HEK293T (cell line): Measurements from ENCODE around the gene SERPINB6.

ENCODE experiments used
- CTCF ChIA-PET: fragments of 350-600 bp; formaldehyde crosslinking; extraction: SDS; loops from one replicate; lab custom pipeline; 2021; ENCODE audit warnings: antibody characterized with exemption, inconsistent platforms; lab: Yijun Ruan, JAX
- POLR2A ChIA-PET: fragments of 350-600 bp; formaldehyde crosslinking; extraction: SDS; loops from one replicate; lab custom pipeline; 2020; ENCODE audit warnings: antibody characterized with exemption, inconsistent platforms; lab: Yijun Ruan, JAX
- DNase-seq: peaks from one replicate; pipeline ENCODE4 v3.0.0; 2012; ENCODE audit warnings: mixed read lengths; ENCODE audit errors: extremely low spot score
- ARNT ChIP-seq: fragments of 450-650 bp; IDR thresholded peaks from 2 replicates; pipeline ENCODE4 v1.6.1; 2017; ENCODE audit warnings: mild to moderate bottlenecking
- BHLHE40 ChIP-seq: fragments of 450-650 bp; IDR thresholded peaks from 2 replicates; pipeline ENCODE4 v1.6.1; 2016; ENCODE audit warnings: mild to moderate bottlenecking, moderate library complexity, borderline replicate concordance
- CTBP1 ChIP-seq: fragments of 450-650 bp; IDR thresholded peaks from 2 replicates; pipeline ENCODE4 v1.6.1; 2016; ENCODE audit warnings: borderline replicate concordance
- ELF4 ChIP-seq: fragments of 450-650 bp; IDR thresholded peaks from 2 replicates; pipeline ENCODE4 v1.6.1; 2017; ENCODE audit warnings: antibody characterized with exemption
- FOXA1 ChIP-seq: fragments of 450-650 bp; IDR thresholded peaks from 2 replicates; pipeline ENCODE4 v1.6.1; 2016; ENCODE audit warnings: mild to moderate bottlenecking
- FOXK2 ChIP-seq: fragments of 450-650 bp; IDR thresholded peaks from 2 replicates; pipeline ENCODE4 v1.6.1; 2016; ENCODE audit warnings: mild to moderate bottlenecking
- FOXM1 ChIP-seq: fragments of 450-650 bp; IDR thresholded peaks from 2 replicates; pipeline ENCODE4 v1.6.1; 2017; ENCODE audit warnings: mild to moderate bottlenecking, borderline replicate concordance
- HDGF ChIP-seq: fragments of 450-650 bp; IDR thresholded peaks from 2 replicates; pipeline ENCODE4 v1.6.1; 2017; ENCODE audit warnings: antibody characterized with exemption, borderline replicate concordance
- L3MBTL2 ChIP-seq: fragments of 450-650 bp; conservative IDR thresholded peaks from 2 replicates; pipeline ENCODE4 v1.6.1; 2016; ENCODE audit warnings: mild to moderate bottlenecking
- LEF1 ChIP-seq: fragments of 450-650 bp; IDR thresholded peaks from 2 replicates; pipeline ENCODE4 v1.6.1; 2017; ENCODE audit warnings: mild to moderate bottlenecking, borderline replicate concordance
- NFRKB ChIP-seq: fragments of 450-650 bp; IDR thresholded peaks from 2 replicates; pipeline ENCODE4 v1.6.1; 2016; ENCODE audit warnings: mild to moderate bottlenecking, moderate library complexity
- PKNOX1 ChIP-seq: fragments of 450-650 bp; IDR thresholded peaks from 2 replicates; pipeline ENCODE4 v1.6.1; 2016
- SP1 ChIP-seq: fragments of 450-650 bp; IDR thresholded peaks from 2 replicates; pipeline ENCODE4 v1.6.1; 2017
- SUZ12 ChIP-seq: fragments of 450-650 bp; IDR thresholded peaks from 2 replicates; pipeline ENCODE4 v1.6.1; 2016; ENCODE audit warnings: mild to moderate bottlenecking
- TARDBP ChIP-seq: fragments of 450-650 bp; IDR thresholded peaks from 2 replicates; pipeline ENCODE4 v1.6.1; 2016
- ZNF384 ChIP-seq: fragments of 450-650 bp; IDR thresholded peaks from 2 replicates; pipeline ENCODE4 v1.6.1; 2016

Gene SERPINB6

DNA sequence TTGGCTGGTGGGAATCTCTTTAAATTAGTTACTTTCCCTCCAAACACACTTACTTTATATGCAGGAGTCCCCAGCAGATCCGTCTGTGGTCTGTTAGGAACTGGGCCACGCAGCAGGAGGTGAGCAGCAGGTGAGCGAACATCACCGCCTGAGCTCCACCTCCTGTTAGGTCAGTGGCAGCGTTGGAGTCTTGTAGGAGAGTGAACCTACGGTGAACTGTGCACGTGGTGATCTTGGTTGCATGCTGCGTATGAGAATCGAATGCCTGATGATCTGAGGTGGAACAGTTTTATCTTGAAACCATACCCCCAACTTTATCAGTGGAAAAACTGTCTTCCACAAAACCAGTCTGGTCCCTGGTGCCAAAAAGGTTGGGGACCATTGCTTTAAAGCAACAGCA is 5.0 kb downstream of the SERPINB6 start:
- CTCF ChIA-PET, result interaction anchor here (1.1 kb wide), 1 partner anchor 14 kb away, joined by 5 read pairs; no protein-coding TSS in a partner anchor
- POLR2A ChIA-PET, result interaction anchor here (0.6 to 1.3 kb wide), 2 partner anchors 24 to 201 kb away, joined by 3 to 5 read pairs; partner anchors contain the start of gene WRNIP1

GRCh38 chr6:2964793-2965505 is 6.4 kb downstream of the SERPINB6 start:
- TF ChIP-seq SP1 (no peak), CTBP1 (no peak), LEF1 (no peak), L3MBTL2 (no peak), SUZ12 (no peak), PKNOX1 (no peak), NFRKB (no peak), BHLHE40 (no peak), ARNT (no peak), ELF4 (no peak), FOXA1 (no peak), ZNF384 (no peak), TARDBP (no peak), FOXK2 (no peak), HDGF (no peak), FOXM1 (no peak)
- ChIA-PET CTCF (no interaction called here), POLR2A (no interaction called here)
- DNase-seq, result no peak

More for the DNA sequence above, 5.0 kb downstream of the SERPINB6 start:
- TF ChIP-seq ARNT, result no peak
- no peak for DNase-seq

DNA sequence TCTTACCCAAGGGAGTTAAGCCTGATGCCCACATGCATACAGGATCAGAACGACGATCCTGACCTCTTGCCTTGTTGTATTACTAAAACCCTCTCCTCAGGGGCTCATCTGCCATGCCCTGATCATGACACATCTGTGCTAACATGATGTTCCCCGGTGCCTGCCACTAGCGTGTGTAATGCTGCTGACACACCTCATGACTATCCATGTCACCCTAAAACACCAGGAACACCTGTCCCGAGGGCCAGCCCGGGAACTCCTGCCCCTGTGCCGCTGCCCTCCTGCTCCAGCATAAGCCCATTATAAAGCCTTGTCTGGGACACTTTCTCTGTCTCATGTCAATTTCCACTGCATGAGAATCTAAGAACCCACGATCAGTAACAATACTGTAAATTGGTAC is 7.6 kb downstream of the SERPINB6 start:
- DNase-seq, result no peak
- POLR2A ChIA-PET, result interaction anchor here (1.8 kb wide), 1 partner anchor 8 kb away, joined by 4 read pairs; the partner anchor contains the start of gene SERPINB6
- CTCF ChIA-PET, result interaction anchor here (2.1 kb wide), 1 partner anchor 11 kb away, joined by 14 read pairs; no protein-coding TSS in a partner anchor
- no peak for TF ChIP-seq HDGF
- no peak for TF ChIP-seq TARDBP
- no peak for TF ChIP-seq LEF1
- no peak for TF ChIP-seq PKNOX1
- no peak for TF ChIP-seq FOXK2
- TF ChIP-seq FOXM1, result no peak
- no peak for TF ChIP-seq BHLHE40
- no peak for TF ChIP-seq NFRKB

DNA sequence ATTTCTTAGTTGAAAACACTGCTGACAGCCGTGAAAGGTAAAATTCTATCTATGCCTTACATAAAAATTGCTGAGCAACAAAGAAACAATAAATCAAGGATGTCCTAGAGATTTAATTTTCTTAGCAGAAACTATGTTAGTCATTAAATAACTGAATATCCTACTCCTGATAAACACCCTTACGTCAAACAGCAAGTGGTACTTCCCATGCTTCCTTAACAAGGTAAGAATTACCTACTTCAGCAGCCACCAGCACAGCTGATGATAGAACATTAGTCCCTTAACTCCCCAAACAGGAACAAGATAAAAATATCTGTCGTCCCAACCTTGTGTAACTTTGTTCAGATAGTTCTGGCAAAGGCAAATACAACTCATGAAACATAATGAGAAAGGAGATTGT is 8.7 kb downstream of the SERPINB6 start:
- TF ChIP-seq FOXM1 (no peak), L3MBTL2 (no peak), PKNOX1 (no peak), CTBP1 (no peak), FOXK2 (no peak), ELF4 (no peak), ZNF384 (no peak), TARDBP (no peak), HDGF (no peak)
- CTCF ChIA-PET, result interaction anchor here (0.6 to 2.1 kb wide), 2 partner anchors 10 to 449 kb away, joined by 3 to 14 read pairs; no protein-coding TSS in a partner anchor
- POLR2A ChIA-PET, result interaction anchor here (1.8 kb wide), 1 partner anchor 9 kb away, joined by 4 read pairs; the partner anchor contains the start of gene SERPINB6
- no peak for DNase-seq

DNA sequence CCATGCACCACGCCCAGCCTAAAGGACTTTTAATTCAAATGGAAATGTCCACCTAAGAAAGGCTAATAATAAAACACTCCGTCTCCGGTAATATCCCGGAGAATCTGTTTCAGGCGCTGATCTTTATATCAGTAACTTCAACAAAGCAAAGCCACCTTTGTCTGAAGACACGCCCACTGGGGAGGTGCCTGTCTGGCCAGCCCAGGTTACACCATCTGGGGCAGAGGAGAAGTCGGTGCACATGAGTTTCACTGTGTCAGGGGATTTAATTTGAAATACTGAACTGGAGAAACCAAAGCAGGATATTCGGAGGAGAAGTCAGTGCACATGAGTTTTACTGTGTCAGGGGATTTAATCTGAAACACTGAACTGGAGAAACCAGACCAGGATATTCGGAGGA is 9.4 kb downstream of the SERPINB6 start:
- no peak for DNase-seq
- CTCF ChIA-PET, result interaction anchor here (0.6 to 2.1 kb wide), 2 partner anchors 9 to 449 kb away, joined by 3 to 14 read pairs; no protein-coding TSS in a partner anchor
- no peak for TF ChIP-seq SUZ12
- POLR2A ChIA-PET, result interaction anchor here (1.8 kb wide), 1 partner anchor 10 kb away, joined by 4 read pairs; the partner anchor contains the start of gene SERPINB6

- TF ChIP-seq TARDBP (no peak), FOXA1 (no peak), SUZ12 (no peak), CTBP1 (no peak), ELF4 (no peak), BHLHE40 (no peak), FOXM1 (no peak), HDGF (no peak), NFRKB (no peak), ZNF384 (no peak), L3MBTL2 (no peak), ARNT (no peak), PKNOX1 (no peak), SP1 (no peak), LEF1 (no peak), FOXK2 (no peak)
- CTCF ChIA-PET, result interaction anchor here (1.3 kb wide), 1 partner anchor 9 kb away, joined by 6 read pairs; no protein-coding TSS in a partner anchor
- no peak for DNase-seq
- POLR2A ChIA-PET, result no interaction called here
These were observed 9.9 kb downstream of the SERPINB6 start for GRCh38 chr6:2961506-2961905.
